Ectodermal cell (in vitro differentiated cells): Measurements from ENCODE around the gene TBC1D24.
"Not testable (repeated sequence)": the region's sequence is repeated elsewhere in the genome, so short reads cannot be mapped to it uniquely, and the experiment has no call there.

Experiments
- H3K27ac ChIP-seq: 2 replicates; pipeline ENCODE4 v1.7.0; 2013; ENCODE audit warnings: mild to moderate bottlenecking, low read depth, low read length; ENCODE audit not compliant: insufficient read depth, poor library complexity, severe bottlenecking
- H3K27me3 ChIP-seq: 2 replicates; pipeline ENCODE4 v1.7.0; 2013; ENCODE audit warnings: mild to moderate bottlenecking, low read length; ENCODE audit not compliant: insufficient read depth, control insufficient read depth, poor library complexity, severe bottlenecking
- H3K36me3 ChIP-seq: one replicate; pipeline ENCODE4 v1.7.0; 2013; ENCODE audit warnings: low read length; ENCODE audit not compliant: control insufficient read depth, insufficient read depth
- H3K4me1 ChIP-seq: one replicate; pipeline ENCODE4 v1.7.0; 2013; ENCODE audit warnings: low read length; ENCODE audit not compliant: control insufficient read depth, insufficient read depth
- H3K4me3 ChIP-seq: 2 replicates; pipeline ENCODE4 v1.7.0; 2013; ENCODE audit warnings: low read depth, low read length, control low read depth; ENCODE audit not compliant: insufficient read depth
- H3K9me3 ChIP-seq: 2 replicates; pipeline ENCODE4 v1.7.0; 2013; ENCODE audit warnings: mild to moderate bottlenecking, low read length, moderate library complexity; ENCODE audit not compliant: control insufficient read depth
- WGBS, 2 experiments: methylation state at CpG; one replicate each; pipeline ENCODE4 v1.1.7; 2013; ENCODE audit warnings: missing lambda C conversion rate in 2 of 2; 5-methylcytosine and 5-hydroxymethylcytosine counted together

TBC1D24 gene

GRCh38 chr16:2432801-2433505 lies 42.0 kb upstream of the TBC1D24 start:
- Histone ChIP-seq H3K4me3 (no peak overlapping the region), H3K27me3 (no peaks in the 10 kb centered on the region), H3K36me3 (peaks cover 38% of the 10 kb centered on the region), H3K9me3 (no peaks in the 10 kb centered on the region), H3K4me1 (peaks cover 11% of the 10 kb centered on the region), H3K27ac (no peak overlapping the region)
- WGBS, 2 experiments, result 95 to 96% methylated on average over 15 of the region's 15 CpGs

DNA sequence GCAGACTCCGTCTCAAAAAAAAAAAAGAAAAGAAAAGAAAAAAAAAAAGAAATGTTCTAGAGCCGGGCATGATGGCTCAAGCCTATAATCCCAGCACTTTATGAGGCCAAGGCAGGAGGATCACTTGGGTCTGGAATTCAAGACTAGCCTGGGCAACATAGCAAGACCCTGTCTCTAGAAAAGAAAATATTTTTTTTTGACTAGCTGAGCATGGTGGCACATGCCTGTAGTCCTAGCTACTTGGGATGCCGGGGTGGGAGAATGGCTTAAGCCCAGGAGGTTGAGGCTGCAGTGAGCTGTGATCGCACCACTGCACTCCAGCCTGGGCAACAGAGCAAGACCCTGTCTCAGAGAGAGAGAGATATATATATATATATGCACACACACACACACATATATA lies 39.7 kb upstream of the TBC1D24 start:
- H3K36me3 ChIP-seq, result peaks cover 56% of the 10 kb centered on the region
- H3K4me1 ChIP-seq, H3K27ac ChIP-seq, H3K4me3 ChIP-seq, H3K27me3 ChIP-seq, H3K9me3 ChIP-seq: not testable (repeated sequence)
- 75 to 83% methylated on average over 3 of the region's 4 CpGs for WGBS, 2 experiments

DNA sequence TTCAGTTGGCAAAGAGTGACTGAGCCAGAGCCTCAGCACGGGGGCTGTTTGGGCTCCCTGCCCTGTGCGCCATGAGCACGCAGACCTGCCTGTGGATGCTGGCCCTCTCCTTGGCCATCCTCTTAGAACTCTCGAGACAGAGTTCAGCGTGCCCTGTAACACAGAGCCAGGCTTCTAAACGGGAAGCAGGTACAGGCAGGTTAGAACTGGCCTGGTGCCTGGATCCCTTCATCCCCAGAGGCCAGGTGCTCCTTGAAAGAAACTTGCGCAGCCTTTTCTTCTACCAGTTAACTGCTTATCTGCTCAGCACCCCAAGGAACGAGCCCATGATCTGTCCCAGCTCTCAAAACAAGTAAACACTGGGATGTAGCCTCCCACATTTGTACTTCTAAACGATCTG lies 38.8 kb upstream of the TBC1D24 start:
- Histone ChIP-seq H3K36me3 (peaks cover 59% of the 10 kb centered on the region), H3K4me3 (no peak overlapping the region), H3K9me3 (no peaks in the 10 kb centered on the region), H3K27me3 (no peaks in the 10 kb centered on the region), H3K4me1 (no peaks in the 10 kb centered on the region), H3K27ac (no peak overlapping the region)
- WGBS, 2 experiments, result 95 to 96% methylated on average over 9 of the region's 9 CpGs

DNA sequence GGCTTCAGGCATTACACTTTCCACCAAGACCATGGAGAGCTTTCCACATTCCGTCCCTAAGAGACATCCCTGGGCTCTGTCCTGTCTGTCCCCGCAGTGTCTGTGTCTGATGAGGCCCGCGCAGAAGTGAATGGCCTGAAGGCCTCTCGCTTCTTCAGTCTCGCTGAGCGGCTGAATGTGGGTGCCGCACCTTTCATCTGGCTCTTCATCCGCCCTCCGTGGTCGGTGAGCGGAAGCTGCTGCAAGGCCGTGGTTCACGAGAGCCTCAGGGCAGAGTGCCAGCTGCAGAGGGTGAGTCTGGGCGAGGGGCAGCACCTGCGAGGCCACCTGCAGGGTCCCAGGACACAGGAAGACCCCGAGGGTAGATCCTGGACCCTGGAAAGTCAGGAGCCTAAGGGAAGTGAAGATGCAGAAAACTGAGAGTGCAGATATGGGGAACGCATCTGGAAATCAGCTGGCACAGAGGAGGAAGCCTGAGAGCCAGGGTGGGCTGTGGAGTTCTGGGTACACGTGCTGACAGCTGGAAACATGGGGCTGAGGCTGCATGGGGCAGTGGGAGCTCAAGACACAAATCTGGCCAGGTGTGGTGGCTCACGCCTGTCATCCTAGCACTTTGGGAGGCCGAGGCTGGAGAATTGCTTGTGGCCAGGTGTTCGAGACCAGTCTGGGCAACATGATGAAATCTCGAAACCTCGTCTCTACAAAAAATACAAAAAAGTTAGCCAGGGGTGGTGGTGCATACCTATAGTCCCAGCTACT lies 37.7 kb upstream of the TBC1D24 start:
- WGBS, 2 experiments, result 96 to 97% methylated on average over 24 of the region's 24 CpGs

DNA sequence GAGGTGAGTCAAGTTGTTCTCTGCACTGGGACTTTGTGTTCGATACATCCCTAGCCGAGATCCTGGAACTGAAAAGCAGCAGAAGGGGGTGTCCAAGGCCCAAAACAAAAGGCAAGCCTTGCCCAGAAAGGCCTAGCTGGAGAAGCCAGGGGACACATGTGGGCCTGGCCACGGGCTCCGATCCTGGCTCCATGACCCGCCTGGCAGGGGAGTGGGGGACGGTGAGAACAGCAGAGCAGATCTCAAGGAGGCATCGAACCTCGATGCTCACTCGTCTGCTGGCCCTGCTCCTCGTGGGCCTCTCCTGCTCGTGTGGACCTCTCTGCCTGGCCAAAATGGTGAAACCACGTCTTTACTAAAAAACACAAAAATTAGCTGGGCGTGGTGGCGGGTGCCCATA lies 36.8 kb upstream of the TBC1D24 start:
- H3K27ac ChIP-seq, result no peak overlapping the region
- no peaks in the 10 kb centered on the region for H3K9me3 ChIP-seq
- H3K27me3 ChIP-seq, result no peaks in the 10 kb centered on the region
- WGBS, 2 experiments, result 90 to 95% methylated on average over 14 of the region's 14 CpGs
- H3K36me3 ChIP-seq, result peaks cover 49% of the 10 kb centered on the region
- H3K4me3 ChIP-seq, result no peak overlapping the region
- no peaks in the 10 kb centered on the region for H3K4me1 ChIP-seq

More for the DNA sequence above, 37.7 kb upstream of the TBC1D24 start:
- Histone ChIP-seq H3K27ac (no peak overlapping the region), H3K4me1 (no peaks in the 10 kb centered on the region), H3K4me3 (no peak overlapping the region), H3K9me3 (no peaks in the 10 kb centered on the region), H3K36me3 (peaks cover 57% of the 10 kb centered on the region), H3K27me3 (no peaks in the 10 kb centered on the region)

- Histone ChIP-seq H3K27me3 (no peaks in the 10 kb centered on the region), H3K36me3 (peaks cover 53% of the 10 kb centered on the region), H3K9me3 (no peaks in the 10 kb centered on the region), H3K4me3 (no peak overlapping the region), H3K27ac (no peak overlapping the region), H3K4me1 (no peaks in the 10 kb centered on the region)
- WGBS, 2 experiments, result 96 to 97% methylated on average over 11 of the region's 11 CpGs
These were observed 35.3 kb upstream of the TBC1D24 start for GRCh38 chr16:2439598-2439997.

DNA sequence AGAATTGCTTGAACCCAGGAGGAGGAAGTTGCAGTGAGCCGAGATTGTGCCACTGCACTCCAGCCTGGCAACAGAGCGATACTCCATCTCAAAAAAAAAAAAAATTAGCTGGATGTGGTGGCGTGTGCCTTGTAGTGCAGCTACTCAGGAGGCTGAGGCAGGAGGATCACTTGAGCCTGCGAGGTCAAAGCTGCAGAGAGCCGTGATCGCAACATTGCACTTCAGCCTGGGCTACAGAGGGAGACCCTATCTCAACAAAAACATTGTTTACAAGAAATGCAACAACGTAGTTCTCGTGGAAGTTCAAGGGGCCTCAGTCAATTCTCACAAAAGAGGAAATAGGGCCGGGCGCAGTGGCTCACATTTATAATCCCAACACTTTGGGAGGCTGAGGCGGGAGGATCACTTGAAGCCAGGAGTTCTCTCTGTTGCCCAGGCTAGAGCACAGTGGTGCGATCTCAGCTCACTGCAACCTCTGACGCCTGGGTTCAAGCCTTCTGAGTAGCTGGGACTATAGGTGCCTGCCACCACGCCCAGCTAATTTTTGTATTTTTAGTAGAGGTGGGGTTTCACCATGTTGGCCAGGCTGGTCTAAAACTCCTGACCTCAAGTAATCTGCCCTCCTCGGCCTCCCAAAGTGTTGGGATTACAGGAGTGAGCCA lies 33.7 kb upstream of the TBC1D24 start:
- peaks cover 61% of the 10 kb centered on the region for H3K36me3 ChIP-seq
- 83% methylated on average over 14 to 15 of the region's 15 CpGs for WGBS, 2 experiments
- not testable (repeated sequence) for H3K9me3 ChIP-seq, H3K27me3 ChIP-seq, H3K27ac ChIP-seq, H3K4me3 ChIP-seq, H3K4me1 ChIP-seq

DNA sequence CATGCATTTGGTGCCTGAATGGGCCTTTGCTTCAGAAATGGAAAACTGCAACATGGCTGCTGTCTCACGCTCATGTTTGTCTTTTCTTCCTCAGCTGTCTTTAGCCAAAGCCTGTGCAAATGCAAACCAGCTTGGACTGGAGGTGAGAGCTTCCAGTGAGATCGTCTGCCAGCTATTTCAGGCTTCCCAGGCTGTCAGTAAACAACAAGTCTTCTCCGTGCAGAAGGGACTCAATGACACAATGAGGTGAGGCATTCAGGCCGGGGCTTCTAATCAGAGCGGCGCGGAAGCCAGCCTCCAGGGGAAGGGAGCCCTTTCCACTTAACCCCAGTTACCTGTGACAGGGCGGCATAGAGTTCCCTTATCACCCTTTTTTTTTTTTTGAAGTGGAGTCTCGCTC lies 31.4 kb upstream of the TBC1D24 start:
- Histone ChIP-seq H3K27me3 (no peaks in the 10 kb centered on the region), H3K9me3 (no peaks in the 10 kb centered on the region), H3K4me1 (no peaks in the 10 kb centered on the region), H3K4me3 (no peak overlapping the region), H3K27ac (no peak overlapping the region), H3K36me3 (peaks cover 57% of the 10 kb centered on the region)
- 92 to 95% methylated on average over 8 to 9 of the region's 9 CpGs for WGBS, 2 experiments

DNA sequence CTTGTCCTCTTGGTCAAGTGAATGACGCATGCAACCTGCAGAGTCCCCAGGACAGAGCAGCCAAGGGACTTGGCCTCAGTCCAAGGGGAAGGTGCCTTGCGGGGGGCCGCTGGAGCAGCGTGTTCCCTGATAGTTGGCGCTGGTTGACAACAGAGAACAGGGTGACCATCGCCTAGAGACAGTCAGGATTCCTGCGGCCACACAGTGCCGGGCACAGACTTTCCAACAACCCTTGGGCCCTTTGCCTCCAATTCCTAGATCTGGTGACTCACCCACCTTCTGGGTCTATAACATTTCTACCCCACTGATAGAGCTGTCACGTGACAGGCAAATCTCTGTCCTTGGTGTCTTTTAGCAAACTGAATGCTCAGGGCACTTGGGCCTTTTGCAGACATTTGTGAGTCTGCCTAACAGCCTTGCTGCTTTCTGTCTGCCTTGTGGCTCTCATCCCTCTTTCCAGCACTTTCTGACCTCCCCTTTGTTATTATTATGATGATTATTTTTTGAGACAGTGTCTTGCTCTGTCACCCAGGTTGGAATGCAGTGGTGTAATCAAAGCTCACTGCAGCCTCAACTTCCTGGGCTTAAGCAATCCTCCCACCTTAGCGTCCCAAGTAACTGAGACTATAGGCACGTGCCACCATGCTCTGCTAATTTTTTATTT lies 26.9 kb upstream of the TBC1D24 start:
- WGBS, 2 experiments, result 94% methylated on average over 11 of the region's 11 CpGs
- H3K27me3 ChIP-seq, result no peaks in the 10 kb centered on the region
- no peak overlapping the region for H3K27ac ChIP-seq
- no peak overlapping the region for H3K4me3 ChIP-seq
- H3K4me1 ChIP-seq, result no peaks in the 10 kb centered on the region
- no peaks in the 10 kb centered on the region for H3K9me3 ChIP-seq
- H3K36me3 ChIP-seq, result peaks cover 69% of the 10 kb centered on the region

DNA sequence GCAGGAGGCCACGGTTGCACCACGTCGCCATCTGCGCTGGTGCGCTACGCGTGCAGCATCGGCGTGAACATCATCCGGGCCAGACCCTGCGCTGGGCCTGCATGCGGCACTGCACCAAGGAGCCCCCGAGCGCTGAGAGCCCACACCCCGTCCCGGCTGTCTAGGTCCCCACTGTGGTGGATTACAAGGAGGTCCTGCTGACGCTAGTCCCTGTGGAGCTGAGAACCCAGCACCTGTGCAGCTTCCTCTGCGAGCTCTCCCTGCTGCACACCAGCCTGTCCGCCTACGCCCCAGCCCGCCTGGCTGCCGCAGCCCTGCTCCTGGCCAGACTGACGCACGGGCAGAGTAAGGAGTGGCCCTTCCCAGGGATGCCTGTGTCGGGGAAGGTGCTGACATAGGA lies 25.8 kb upstream of the TBC1D24 start:
- no peaks in the 10 kb centered on the region for H3K4me1 ChIP-seq
- peaks cover 72% of the 10 kb centered on the region for H3K36me3 ChIP-seq
- no peaks in the 10 kb centered on the region for H3K27me3 ChIP-seq
- 97% methylated on average over 25 of the region's 25 CpGs for WGBS, 2 experiments
- no peak overlapping the region for H3K27ac ChIP-seq
- no peak overlapping the region for H3K4me3 ChIP-seq
- no peaks in the 10 kb centered on the region for H3K9me3 ChIP-seq
